Activated CD4-positive, alpha-beta memory T cell treated with anti-CD3 and anti-CD28 coated beads, Interleukin-2, amount 10 ng/mL, durations not matched to agents 7 days and 5 days (primary cell): ENCODE measurements around the gene IGFL3. TPM values are rescaled to one million over a fixed set of nuclear protein-coding genes. Genes with fewer than 3 reads are reported as not detected.
A peak's percentile ranks its signal among the peaks of the same experiment; 100 is the strongest.

Source experiments
- CTCF ChIA-PET: fragments of 350-600 bp; sonication (Branson Sonifier 250); formaldehyde crosslinking; loops from one replicate; lab custom pipeline; 2021; ENCODE audit warnings: antibody characterized with exemption, inconsistent platforms; lab: Charles Lee
- POLR2A ChIA-PET: fragments of 350-600 bp; sonication (Branson Sonifier 250); formaldehyde crosslinking; loops from one replicate; lab custom pipeline; 2021; ENCODE audit warnings: antibody characterized with exemption; lab: Charles Lee
- DNase-seq: peaks from one replicate; pipeline ENCODE4 v3.0.0-alpha.2; 2020
- H3K27ac Mint-ChIP-seq: one replicate; pipeline ENCODE4 v1.8.0; 2021; ENCODE audit warnings: mild to moderate bottlenecking, mixed read lengths
- H3K27me3 Mint-ChIP-seq: one replicate; pipeline ENCODE4 v1.8.0; 2021; ENCODE audit warnings: mixed read lengths
- H3K36me3 Mint-ChIP-seq: one replicate; pipeline ENCODE4 v1.8.0; 2021; ENCODE audit warnings: low read depth, mixed read lengths
- H3K4me1 Mint-ChIP-seq: one replicate; pipeline ENCODE4 v1.8.0; 2021; ENCODE audit warnings: mixed read lengths
- H3K4me3 Mint-ChIP-seq: one replicate; pipeline ENCODE4 v1.8.0; 2021; ENCODE audit warnings: mild to moderate bottlenecking, mixed read lengths
- H3K9me3 Mint-ChIP-seq: one replicate; pipeline ENCODE4 v1.8.0; 2021; ENCODE audit warnings: mixed read lengths
- total RNA-seq, 2 experiments: library from RNA; stranded (reverse); gene quantifications; one replicate each; pipeline ENCODE4 v1.2.3, GENCODE V29; 2021

Gene IGFL3
- total RNA-seq, 2 experiments from 2014 or later: not detected

- ChIA-PET CTCF (no interaction called here), POLR2A (no interaction called here)
- no peaks in the 10 kb centered on the region for H3K4me1 Mint-ChIP-seq
- no peak overlapping the region for H3K4me3 Mint-ChIP-seq
- H3K27ac Mint-ChIP-seq: no peak overlapping the region
- H3K9me3 Mint-ChIP-seq: no peaks in the 10 kb centered on the region
- H3K36me3 Mint-ChIP-seq: no peaks in the 10 kb centered on the region
- no peak for DNase-seq
- peaks cover 39% of the 10 kb centered on the region for H3K27me3 Mint-ChIP-seq
Observed at GRCh38 chr19:46141421-46141820, 16.9 kb upstream of the IGFL3 start.

GRCh38 chr19:46137915-46138473 is 13.5 kb upstream of the IGFL3 start:
- CTCF ChIA-PET: no interaction called here

GRCh38 chr19:46134527-46134926 is 10.0 kb upstream of the IGFL3 start:
- CTCF ChIA-PET: no interaction called here
- Mint-ChIP-seq H3K4me1 (peaks cover 6% of the 10 kb centered on the region), H3K27ac (no peak overlapping the region), H3K36me3 (no peaks in the 10 kb centered on the region), H3K9me3 (no peaks in the 10 kb centered on the region), H3K4me3 (no peak overlapping the region), H3K27me3 (peaks cover 36% of the 10 kb centered on the region)
- no peak for DNase-seq
- POLR2A ChIA-PET: no interaction called here

More at GRCh38 chr19:46137915-46138473, 13.5 kb upstream of the IGFL3 start:
- Mint-ChIP-seq H3K4me3 (no peak overlapping the region), H3K27me3 (peaks cover 33% of the 10 kb centered on the region), H3K4me1 (peaks cover 6% of the 10 kb centered on the region), H3K36me3 (no peaks in the 10 kb centered on the region), H3K27ac (no peak overlapping the region), H3K9me3 (no peaks in the 10 kb centered on the region)
- no peak for DNase-seq
- POLR2A ChIA-PET: no interaction called here

GRCh38 chr19:46133777-46134241 is 9.3 kb upstream of the IGFL3 start:
- ChIA-PET CTCF (no interaction called here), POLR2A (no interaction called here)
- no peaks in the 10 kb centered on the region for H3K36me3 Mint-ChIP-seq
- peaks cover 6% of the 10 kb centered on the region for H3K4me1 Mint-ChIP-seq
- peaks cover 38% of the 10 kb centered on the region for H3K27me3 Mint-ChIP-seq
- H3K4me3 Mint-ChIP-seq: no peak overlapping the region
- no peak for DNase-seq
- no peak overlapping the region for H3K27ac Mint-ChIP-seq
- H3K9me3 Mint-ChIP-seq: no peaks in the 10 kb centered on the region

GRCh38 chr19:46133101-46133627 is 8.7 kb upstream of the IGFL3 start:
- Mint-ChIP-seq H3K4me1 (peaks cover 6% of the 10 kb centered on the region), H3K27ac (no peak overlapping the region), H3K36me3 (no peaks in the 10 kb centered on the region), H3K27me3 (peaks cover 42% of the 10 kb centered on the region), H3K4me3 (no peak overlapping the region), H3K9me3 (no peaks in the 10 kb centered on the region)
- no peak for DNase-seq
- ChIA-PET POLR2A (no interaction called here), CTCF (no interaction called here)

GRCh38 chr19:46132508-46133100 is 8.1 kb upstream of the IGFL3 start:
- DNase-seq: no peak
- Mint-ChIP-seq H3K27me3 (peaks cover 43% of the 10 kb centered on the region), H3K36me3 (no peaks in the 10 kb centered on the region), H3K4me1 (peaks cover 6% of the 10 kb centered on the region), H3K4me3 (no peak overlapping the region), H3K27ac (no peak overlapping the region), H3K9me3 (no peaks in the 10 kb centered on the region)
- ChIA-PET CTCF (no interaction called here), POLR2A (no interaction called here)

- H3K4me1 Mint-ChIP-seq: peaks cover 6% of the 10 kb centered on the region
- H3K27me3 Mint-ChIP-seq: peaks cover 49% of the 10 kb centered on the region
- CTCF ChIA-PET: interaction anchor here (0.9 kb wide), 1 partner anchor 103 kb away, joined by 3 read pairs; no protein-coding TSS in a partner anchor
- no peaks in the 10 kb centered on the region for H3K9me3 Mint-ChIP-seq
- H3K4me3 Mint-ChIP-seq: no peak overlapping the region
- POLR2A ChIA-PET: no interaction called here
- DNase-seq: no peak
- H3K36me3 Mint-ChIP-seq: no peaks in the 10 kb centered on the region
- no peak overlapping the region for H3K27ac Mint-ChIP-seq
Observed at GRCh38 chr19:46131485-46132143, 7.1 kb upstream of the IGFL3 start.

GRCh38 chr19:46126086-46126580 is 1.6 kb upstream of the IGFL3 start:
- Mint-ChIP-seq H3K4me1 (no peaks in the 10 kb centered on the region), H3K27ac (no peak overlapping the region), H3K27me3 (peaks cover 67% of the 10 kb centered on the region), H3K9me3 (no peaks in the 10 kb centered on the region), H3K4me3 (no peak overlapping the region), H3K36me3 (no peaks in the 10 kb centered on the region)
- ChIA-PET POLR2A (no interaction called here), CTCF (interaction anchor here (0.6 kb wide), 1 partner anchor 725 kb away, joined by 4 read pairs; no protein-coding TSS in a partner anchor)
- DNase-seq: no peak

GRCh38 chr19:46125447-46125846 is 959 bp upstream of the IGFL3 start:
- no peaks in the 10 kb centered on the region for H3K9me3 Mint-ChIP-seq
- no peak overlapping the region for H3K27ac Mint-ChIP-seq
- POLR2A ChIA-PET: no interaction called here
- DNase-seq: no peak
- H3K4me1 Mint-ChIP-seq: no peaks in the 10 kb centered on the region
- H3K4me3 Mint-ChIP-seq: no peak overlapping the region
- H3K27me3 Mint-ChIP-seq: peaks cover 64% of the 10 kb centered on the region
- CTCF ChIA-PET: no interaction called here
- H3K36me3 Mint-ChIP-seq: no peaks in the 10 kb centered on the region

GRCh38 chr19:46118136-46118535 is 6.4 kb downstream of the IGFL3 start:
- Mint-ChIP-seq H3K9me3 (no peaks in the 10 kb centered on the region), H3K4me3 (no peak overlapping the region), H3K36me3 (no peaks in the 10 kb centered on the region), H3K4me1 (peaks cover 5% of the 10 kb centered on the region), H3K27ac (no peak overlapping the region), H3K27me3 (peaks cover 41% of the 10 kb centered on the region)
- CTCF ChIA-PET: no interaction called here
- POLR2A ChIA-PET: no interaction called here
- DNase-seq: no peak

GRCh38 chr19:46116121-46116520 is 8.4 kb downstream of the IGFL3 start:
- no peaks in the 10 kb centered on the region for H3K36me3 Mint-ChIP-seq
- H3K4me3 Mint-ChIP-seq: no peak overlapping the region
- H3K27me3 Mint-ChIP-seq: peaks cover 50% of the 10 kb centered on the region
- peaks cover 5% of the 10 kb centered on the region for H3K4me1 Mint-ChIP-seq
- no peak for DNase-seq
- H3K27ac Mint-ChIP-seq: no peak overlapping the region
- no peaks in the 10 kb centered on the region for H3K9me3 Mint-ChIP-seq
- CTCF ChIA-PET: no interaction called here
- POLR2A ChIA-PET: no interaction called here

- H3K4me3 Mint-ChIP-seq: no peak overlapping the region
- peaks cover 53% of the 10 kb centered on the region for H3K27me3 Mint-ChIP-seq
- no peaks in the 10 kb centered on the region for H3K36me3 Mint-ChIP-seq
- no peak overlapping the region for H3K27ac Mint-ChIP-seq
- no peaks in the 10 kb centered on the region for H3K9me3 Mint-ChIP-seq
- POLR2A ChIA-PET: no interaction called here
- peak; percentile 27 for DNase-seq
- CTCF ChIA-PET: no interaction called here
- peaks cover 5% of the 10 kb centered on the region for H3K4me1 Mint-ChIP-seq
Observed at GRCh38 chr19:46115396-46116106, 8.9 kb downstream of the IGFL3 start.

GRCh38 chr19:46113726-46114125 is 10.8 kb downstream of the IGFL3 start:
- Mint-ChIP-seq H3K27ac (no peak overlapping the region), H3K4me3 (no peak overlapping the region), H3K9me3 (no peaks in the 10 kb centered on the region), H3K27me3 (peaks cover 48% of the 10 kb centered on the region), H3K36me3 (no peaks in the 10 kb centered on the region), H3K4me1 (peaks cover 5% of the 10 kb centered on the region)
- no peak for DNase-seq
- ChIA-PET CTCF (no interaction called here), POLR2A (no interaction called here)
